Dedifferentiated amniotic fluid mesenchymal stem cell (primary cell): ENCODE data around the gene PSMB4.
"Not testable (repeated sequence)": the region's sequence is repeated elsewhere in the genome, so short reads cannot be mapped to it uniquely, and the experiment has no call there.

Experiments
- DNase-seq: peaks from one replicate; pipeline ENCODE4 v3.0.0-alpha.2; 2016; ENCODE audit errors: extremely low spot score

Gene PSMB4

GRCh38 chr1:151399324-151400171 is at the start of gene PSMB4:
PSMB4 (plus strand) TSS chr1:151399573; CDS start chr1:151399588, 15 bp downstream.
- peak; percentile 89 for DNase-seq

- not testable (repeated sequence) for DNase-seq
Measured at GRCh38 chr1:151350323-151350722, 49.0 kb upstream of the PSMB4 start.

GRCh38 chr1:151352021-151352718 is 47.2 kb upstream of the PSMB4 start:
- DNase-seq, result no peak

- no peak for DNase-seq
Measured at GRCh38 chr1:151356696-151357095, 42.7 kb upstream of the PSMB4 start.

GRCh38 chr1:151361883-151362282 is 37.5 kb upstream of the PSMB4 start:
- no peak for DNase-seq

GRCh38 chr1:151362308-151363155 is 36.8 kb upstream of the PSMB4 start:
- no peak for DNase-seq

GRCh38 chr1:151364996-151365395 is 34.4 kb upstream of the PSMB4 start:
- DNase-seq, result no peak

GRCh38 chr1:151367658-151368392 is 31.5 kb upstream of the PSMB4 start:
- DNase-seq, result no peak

- no peak for DNase-seq
Measured at GRCh38 chr1:151368393-151369301, 30.7 kb upstream of the PSMB4 start.

- no peak for DNase-seq
Measured at GRCh38 chr1:151369302-151369610, 30.1 kb upstream of the PSMB4 start.

GRCh38 chr1:151369621-151370048 is 29.7 kb upstream of the PSMB4 start:
- DNase-seq, result no peak

GRCh38 chr1:151370211-151370911 is 29.0 kb upstream of the PSMB4 start:
- DNase-seq, result no peak

- no peak for DNase-seq
Measured at GRCh38 chr1:151371370-151372057, 27.9 kb upstream of the PSMB4 start.

- DNase-seq, result peak; percentile 33
Measured at GRCh38 chr1:151372058-151372934, 27.1 kb upstream of the PSMB4 start, which contains the start of gene SELENBP1. SELENBP1 (minus strand) TSS chr1:151372705; CDS start chr1:151372641, 64 bp downstream.

- no peak for DNase-seq
Measured at GRCh38 chr1:151373196-151373595, 26.2 kb upstream of the PSMB4 start.

- DNase-seq, result no peak
Measured at GRCh38 chr1:151377150-151377884, 22.1 kb upstream of the PSMB4 start.

GRCh38 chr1:151384584-151384983 is 14.8 kb upstream of the PSMB4 start:
- DNase-seq, result no peak
